GM12878 (cell line): Measurements from ENCODE around the gene GABRB1. TPM values are rescaled to one million over a fixed set of nuclear protein-coding genes. Genes with fewer than 3 reads are reported as not detected.
A peak's percentile ranks its signal among the peaks of the same experiment; 100 is the strongest.

Experiments
- ATAC-seq: fragments of 200-7000 bp; cut with Tn5 transposase; 3 replicates; pipeline ENCODE4 v1.9.1; 2020; ENCODE audit warnings: mild to moderate bottlenecking, moderate library complexity
- BruUV-seq: library from RNA; stranded (reverse); fragments of 400-500 nt; replicated peaks from 2 replicates; lab custom pipeline; 2021; lab: Mats Ljungman, UMichigan
- CTCF ChIA-PET: fragments of 300-600 bp; sonication (Branson Sonifier 250); formaldehyde crosslinking; extraction: SDS; loops from one replicate; lab custom pipeline; 2021; ENCODE audit warnings: inconsistent platforms; lab: Yijun Ruan, JAX
- POLR2A ChIA-PET: fragments of 350-600 bp; formaldehyde crosslinking; extraction: SDS; loops from one replicate; lab custom pipeline; 2021; ENCODE audit warnings: inconsistent platforms; lab: Charles Lee
- RAD21 ChIA-PET: fragments of 300-600 bp; sonication (Branson Sonifier 250); formaldehyde crosslinking; loops from one replicate; lab custom pipeline; 2023; ENCODE audit warnings: antibody characterized with exemption; ENCODE audit not compliant: unreplicated experiment; lab: Charles Lee
- SMC1A ChIA-PET: fragments of 300-600 bp; sonication (Branson Sonifier 250); formaldehyde crosslinking; loops from one replicate; lab custom pipeline; 2023; ENCODE audit not compliant: unreplicated experiment, uncharacterized antibody; lab: Charles Lee
- DNase-seq: peaks from one replicate; pipeline ENCODE4 v3.0.0-alpha.2; 2011; ENCODE audit warnings: low read depth, low spot score
- FAIRE-seq: peaks from 3 replicates; lab custom pipeline; 2011; peaks lifted over from hg19 to GRCh38; lab: Jason Lieb, UNC
- H2AFZ ChIP-seq: 2 replicates; pipeline ENCODE4 v1.6.0; 2011; ENCODE audit warnings: low read depth, low read length, control low read depth; ENCODE audit not compliant: control insufficient read depth
- H3K27ac ChIP-seq: 2 replicates; pipeline ENCODE4 v1.5.1; 2011; ENCODE audit warnings: control low read depth; ENCODE audit not compliant: control insufficient read depth, insufficient read depth
- H3K27me3 ChIP-seq, 2 experiments: replicated peaks in 1 of 2; 2 replicates each; pipeline versions ENCODE4 v1.6.0 to v1.6.1; 2011; ENCODE audit warnings: low read length in 1 of 2; ENCODE audit not compliant: control insufficient read depth in 2 of 2, insufficient read depth in 2 of 2
- H3K36me3 ChIP-seq, 2 experiments: 2 replicates each; pipeline ENCODE4 v1.5.1; 2011; ENCODE audit warnings: low read length in 1 of 2; ENCODE audit not compliant: control insufficient read depth in 2 of 2, insufficient read depth in 2 of 2
- H3K4me1 ChIP-seq: 2 replicates; pipeline ENCODE4 v1.6.1; 2011; ENCODE audit warnings: mild to moderate bottlenecking, low read length, moderate library complexity, mixed read lengths; ENCODE audit not compliant: control insufficient read depth, insufficient read depth
- H3K4me2 ChIP-seq: 2 replicates; pipeline ENCODE4 v1.6.0; 2011; ENCODE audit warnings: control low read depth; ENCODE audit not compliant: control insufficient read depth, insufficient read depth
- H3K4me3 ChIP-seq: fragments of 200-600 bp; sonication (generic); 2 replicates; pipeline ENCODE4 v1.5.1; 2016
- H3K79me2 ChIP-seq: 2 replicates; pipeline ENCODE4 v1.6.0; 2011; ENCODE audit warnings: low read length; ENCODE audit not compliant: control insufficient read depth, insufficient read depth
- H3K9ac ChIP-seq: 2 replicates; pipeline ENCODE4 v1.8.0; 2011; ENCODE audit warnings: low read length, control low read depth, mixed read lengths; ENCODE audit not compliant: control insufficient read depth, insufficient read depth
- H3K9me3 ChIP-seq: replicated peaks from 3 replicates; pipeline ENCODE4 v1.5.1; 2011; ENCODE audit warnings: mild to moderate bottlenecking, low read length; ENCODE audit not compliant: control insufficient read depth, insufficient read depth
- H4K20me1 ChIP-seq: 2 replicates; pipeline ENCODE4 v1.6.0; 2011; ENCODE audit not compliant: control insufficient read depth, insufficient read depth
- MTA2 ChIP-seq: fragments of 450-650 bp; IDR thresholded peaks from 2 replicates; pipeline ENCODE4 v1.6.1; 2016; ENCODE audit warnings: low read depth, mild to moderate bottlenecking, moderate library complexity
- RELB ChIP-seq: fragments of 450-650 bp; IDR thresholded peaks from 2 replicates; pipeline ENCODE4 v1.6.1; 2017; ENCODE audit warnings: low read depth, mild to moderate bottlenecking, moderate library complexity
- SMC3 ChIP-seq: IDR thresholded peaks from 2 replicates; pipeline ENCODE4 v1.6.1; 2011; ENCODE audit warnings: low read length, improper control_type of control experiment, borderline replicate concordance
- WGBS: methylation state at CpG from one replicate; pipeline ENCODE4 v1.1.6; 2016; ENCODE audit warnings: low lambda C conversion rate; ENCODE audit not compliant: insufficient replicate concordance, insufficient coverage; ENCODE audit errors: missing lambda C conversion rate; 5-methylcytosine and 5-hydroxymethylcytosine counted together
- in situ Hi-C: fragments of 300-500 bp; cut with MboI; formaldehyde crosslinking; loops from 9 replicates; pipeline ENCODE4 v1.14.3; 2018; ENCODE audit warnings: mixed read lengths
- intact Hi-C: fragments of 100-400 bp; cut with micrococcal nuclease; formaldehyde crosslinking; loops from one replicate; pipeline ENCODE4 v1.14.2; 2022; ENCODE audit not compliant: unreplicated experiment
- polyA plus RNA-seq, 11 experiments: library from polyadenylated mRNA; depleted of rRNA in 4 of 11; unstranded in 6 of 11; stranded (reverse) in 5 of 11; fragments of >200 nt; fragmentation: Nextera tagmentation in 4 of 11; fragmentation: Illumina TruSeq in 1 of 11; extraction: Ambion mirVana in 4 of 11; extraction: Trizol in 1 of 11; gene quantifications; 1 replicate in 1 of 11; 2 replicates in 10 of 11; pipeline versions ENCODE4 v1.2.1 to v1.2.3, GENCODE V29; 2011 to 2016; ENCODE audit warnings: inconsistent platforms in 2 of 11, missing spikeins in 2 of 11, low read depth in 1 of 11
- total RNA-seq, 4 experiments: library from RNA; depleted of rRNA in 3 of 4; stranded (reverse); fragments of >200 nt in 3 of 4; fragmentation: Illumina TruSeq in 1 of 4; extraction: Trizol in 1 of 4; gene quantifications; 2 replicates each; pipeline versions ENCODE4 v1.2.1 to v1.2.3, GENCODE V29; 2013 to 2021

The GABRB1 gene
- total and polyA plus RNA-seq, 10 of the 15 experiments (the other 5 are each of a cell fraction or from before 2014, with no cell fraction given) = 0.13 to 0.92 TPM; not detected in 8

GRCh38 chr4:47110546-47111132 lies 79.3 kb downstream of the GABRB1 start:
- SMC1A ChIA-PET = interaction anchor here (0.9 to 6.8 kb wide), 7 partner anchors 11 to 173 kb away, joined by 3 to 59 read pairs (median 5); no protein-coding TSS in a partner anchor
- H3K9me3 ChIP-seq = no peaks in the 10 kb centered on the region
- TF ChIP-seq MTA2 = 0 out of 2 replicates have a peak, but pooled peaks have one; percentile 19
- no peak for TF ChIP-seq SMC3
- TF ChIP-seq RELB = peak; percentile 63; the same call in 1 of the 2 replicates
- no peak overlapping the region for H3K4me3 ChIP-seq
- H3K27ac ChIP-seq = no peak overlapping the region
- H3K79me2 ChIP-seq = no peaks in the 10 kb centered on the region
- intact Hi-C loops (no loop called here), in situ Hi-C loops (no loop called here)
- no peaks in the 10 kb centered on the region for H3K27me3 ChIP-seq
- 61% methylated on average over 1 of the region's 1 CpG for WGBS
- H3K36me3 ChIP-seq = no peaks in the 10 kb centered on the region
- H3K4me1 ChIP-seq = no peaks in the 10 kb centered on the region
- H3K9ac ChIP-seq = no peak overlapping the region
- RAD21 ChIA-PET = interaction anchor here (0.8 to 4.8 kb wide), 7 partner anchors 11 to 373 kb away, joined by 3 to 54 read pairs (median 4); no protein-coding TSS in a partner anchor
- BruUV-seq = no TSS peak
- DNase-seq (no peak), FAIRE-seq (no peak), ATAC-seq (peak; percentile 55)
- POLR2A ChIA-PET = interaction anchor here (0.7 to 1.5 kb wide), 2 partner anchors 10 kb away, joined by 3 to 4 read pairs; no protein-coding TSS in a partner anchor
- no peak overlapping the region for H2AFZ ChIP-seq
- no peaks in the 10 kb centered on the region for H4K20me1 ChIP-seq
- CTCF ChIA-PET = interaction anchor here (0.8 to 9.0 kb wide), 10 partner anchors 10 to 729 kb away, joined by 3 to 101 read pairs (median 4); no protein-coding TSS in a partner anchor
- H3K4me2 ChIP-seq = no peak overlapping the region
